NCI-H2029 (cell line): Measurements from ENCODE around the gene RPS8.
"Not testable (repeated sequence)": the region's sequence is repeated elsewhere in the genome, so short reads cannot be mapped to it uniquely, and the experiment has no call there.

Experiments used
- DNase-seq: peaks from one replicate; lab custom pipeline; 2025; lab: John Stamatoyannopoulos, UW

The RPS8 gene

DNA sequence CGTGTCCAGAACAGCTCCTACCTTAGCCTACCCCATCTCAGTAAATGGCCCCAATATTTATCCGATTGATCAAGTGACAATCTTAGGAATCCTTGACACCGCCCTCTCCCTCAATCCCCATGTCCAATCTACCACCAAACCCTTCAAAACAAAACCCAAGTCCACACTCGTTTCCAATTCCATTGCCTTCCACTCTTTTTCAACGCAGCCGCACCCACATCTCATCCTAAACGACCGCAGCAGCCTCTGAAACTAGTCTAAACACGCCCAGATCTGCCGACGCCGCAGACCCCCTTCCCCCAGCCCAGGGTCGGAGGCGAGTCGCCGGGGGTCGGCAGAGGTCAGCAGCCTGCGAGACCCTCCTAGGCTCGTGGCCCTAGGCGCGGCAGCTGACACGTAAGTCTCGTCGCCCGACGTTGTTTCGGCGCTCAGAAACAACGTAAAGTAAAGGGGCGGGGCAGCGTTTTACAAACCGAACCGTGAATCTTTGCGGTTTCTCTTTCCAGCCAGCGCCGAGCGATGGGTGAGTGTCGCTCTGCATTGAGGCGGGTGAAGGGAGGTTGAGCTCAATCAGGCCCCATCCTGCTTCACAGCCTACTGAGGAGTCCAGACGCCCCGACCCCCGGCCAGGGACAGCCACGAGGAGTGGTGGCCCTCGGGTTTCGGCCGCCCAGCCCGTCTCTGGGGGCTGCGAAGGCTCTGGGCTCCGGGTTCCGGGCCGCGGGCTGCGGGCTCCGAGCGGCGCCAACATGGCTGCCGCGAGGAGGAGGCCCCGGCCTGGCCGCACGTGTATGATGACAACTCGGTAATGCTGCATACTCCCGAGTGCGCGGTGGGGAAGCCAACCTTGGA, at the start of gene RPS8:
RPS8 (plus strand) TSS at position 463 of the 852 bp plus-strand sequence; CDS start at position 520, 57 bp downstream.
- DNase-seq, result peak; percentile 99

DNA sequence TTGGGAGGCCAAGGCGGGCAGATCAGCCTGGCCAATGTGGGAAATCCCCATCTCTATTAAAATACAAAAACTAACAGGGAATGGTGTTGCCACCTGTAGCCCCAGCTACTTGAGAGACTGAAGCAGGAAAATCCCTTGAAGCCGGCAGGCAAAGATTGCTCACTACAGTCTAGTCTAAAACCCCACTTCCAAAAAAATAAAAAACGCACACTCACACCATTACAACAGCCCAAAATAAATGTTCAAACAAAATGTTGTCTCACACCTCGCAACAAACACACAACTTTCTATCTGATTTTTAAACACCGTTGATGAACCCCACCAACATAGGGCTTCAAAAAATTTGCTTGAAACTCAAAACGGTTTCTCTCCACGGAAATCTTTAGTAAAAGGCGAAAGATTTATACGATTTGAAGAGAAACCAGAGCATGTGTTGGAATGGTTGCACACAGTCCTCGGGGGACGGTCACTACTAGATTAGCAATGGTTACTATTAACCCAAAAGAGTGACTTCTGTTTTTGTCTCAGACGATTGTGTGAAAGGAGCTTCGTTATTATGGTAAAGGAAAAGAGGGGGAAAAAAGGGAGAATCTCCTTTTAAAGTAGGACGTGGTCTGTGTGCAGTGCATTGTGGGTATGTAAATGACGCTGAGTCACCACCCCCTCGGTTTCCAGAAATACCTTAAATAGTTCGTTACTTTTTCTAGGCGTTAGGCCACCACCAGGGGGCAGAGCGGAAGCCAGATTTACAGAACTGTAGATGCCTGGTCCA, 44.4 kb upstream of the RPS8 start, which contains the start of gene RNU5D-1:
RNU5D-1 (minus strand) TSS at position 430 of the 772 bp plus-strand sequence.
- peak; percentile 98 for DNase-seq

DNA sequence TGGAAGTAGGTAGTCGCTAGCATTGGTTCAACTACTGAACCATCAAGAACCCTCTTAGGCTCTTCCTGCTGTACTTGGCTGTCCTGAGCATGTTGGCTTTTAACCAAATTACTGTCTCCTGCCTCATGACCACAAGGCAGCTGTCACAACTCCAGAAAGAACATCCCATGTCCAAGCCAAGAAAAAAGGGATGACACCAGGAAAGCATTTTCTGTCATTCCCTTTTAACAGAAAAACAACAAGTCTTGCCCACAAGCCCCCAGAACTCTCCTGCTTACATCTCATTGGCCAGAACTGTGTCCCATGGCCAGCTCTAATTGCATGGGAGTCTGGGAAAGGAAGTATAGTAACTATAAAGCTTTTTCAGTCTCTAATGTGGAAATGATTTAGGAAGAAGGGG, 42.0 kb upstream of the RPS8 start:
- DNase-seq, result peak; percentile 88

DNA sequence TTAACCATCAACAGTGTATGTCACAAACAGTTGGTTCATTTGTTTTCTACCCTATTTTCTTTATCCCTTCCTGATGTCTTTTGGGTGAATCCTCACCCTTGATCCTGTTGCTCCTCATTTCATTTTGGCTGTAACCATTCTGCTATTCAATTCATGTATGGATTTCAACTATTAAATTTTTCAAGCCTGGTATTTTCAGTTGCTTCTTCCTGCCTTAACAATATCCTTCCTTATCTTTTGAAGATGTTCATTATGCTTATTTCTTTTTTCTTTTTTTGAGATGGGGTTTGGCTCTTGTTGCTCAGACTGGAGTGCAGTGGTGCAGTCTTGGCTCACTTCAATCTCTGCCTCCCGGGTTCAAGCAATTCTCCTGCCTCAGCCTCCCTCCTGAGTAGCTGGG, 41.6 kb upstream of the RPS8 start:
- DNase-seq, result no peak

DNA sequence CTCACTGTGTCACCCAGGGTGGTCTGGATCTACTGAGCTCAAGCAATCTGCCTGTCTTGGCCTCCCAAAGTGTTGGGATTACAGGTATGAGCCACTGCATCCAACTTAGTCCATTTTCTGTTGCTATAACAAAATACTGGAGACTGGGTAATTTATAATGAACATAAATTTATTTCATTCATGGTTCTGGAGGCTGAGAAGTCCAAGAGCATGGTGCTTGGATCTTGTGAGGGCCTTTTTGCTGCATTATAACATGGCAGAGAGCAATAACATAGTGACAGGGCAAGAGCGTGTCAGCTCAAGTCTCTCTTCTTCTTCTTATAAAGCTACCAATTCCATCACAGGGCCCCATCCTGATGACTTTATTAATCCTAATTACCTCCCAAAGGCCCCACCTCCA, 39.3 kb upstream of the RPS8 start:
- DNase-seq, result no peak

DNA sequence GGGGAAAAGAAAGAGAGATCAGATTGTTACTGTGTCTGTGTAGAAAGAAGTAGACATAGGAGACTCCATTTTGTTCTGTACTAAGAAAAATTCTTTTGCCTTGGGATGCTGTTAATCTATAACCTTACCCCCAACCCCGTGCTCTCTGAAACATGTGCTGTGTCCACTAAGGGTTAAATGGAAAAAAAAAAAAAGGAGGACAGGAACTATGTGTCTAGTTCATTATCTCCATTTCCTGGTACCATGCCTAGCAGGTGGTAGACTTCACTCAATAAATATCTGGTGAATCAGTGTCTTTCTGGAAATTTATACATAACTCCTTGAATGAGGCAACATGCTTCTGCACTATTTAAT, 36.4 kb upstream of the RPS8 start:
- DNase-seq, result peak; percentile 77

DNA sequence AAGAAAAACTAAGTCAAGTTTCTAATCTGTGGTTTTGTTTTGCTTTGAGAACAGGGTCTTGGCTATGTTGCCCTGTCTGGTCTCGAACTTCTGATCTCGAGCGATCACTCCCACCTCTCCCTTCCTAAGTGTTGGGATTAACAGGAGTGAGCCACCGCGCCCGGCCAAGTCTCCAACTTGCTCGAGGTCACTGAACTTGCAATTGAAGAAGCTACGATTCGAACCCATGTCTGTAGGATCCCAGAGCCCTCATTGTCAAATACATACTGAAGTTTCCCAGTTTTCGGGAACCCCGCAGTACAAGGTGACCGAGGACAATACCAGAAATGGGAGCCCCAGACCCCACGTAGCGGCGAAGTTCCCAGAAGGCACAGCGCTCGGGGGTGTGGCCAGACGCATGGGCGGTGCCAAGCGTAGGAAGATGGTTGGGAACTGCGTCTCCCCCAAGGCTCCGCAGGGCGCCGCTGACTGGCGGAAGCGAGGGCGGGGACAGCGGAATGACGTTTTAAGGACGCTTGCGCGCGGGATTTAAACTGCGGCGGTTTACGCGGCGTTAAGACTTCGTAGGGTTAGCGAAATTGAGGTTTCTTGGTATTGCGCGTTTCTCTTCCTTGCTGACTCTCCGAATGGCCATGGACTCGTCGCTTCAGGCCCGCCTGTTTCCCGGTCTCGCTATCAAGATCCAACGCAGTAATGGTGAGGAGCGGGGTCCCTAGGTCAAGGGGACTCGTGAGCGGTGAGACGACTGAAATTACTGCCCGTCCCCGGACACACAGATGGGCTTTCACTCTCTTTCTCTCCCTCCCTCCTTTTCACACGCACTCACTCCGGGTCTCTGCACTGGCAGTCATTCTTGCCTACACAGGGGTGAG, 35.8 kb upstream of the RPS8 start, which contains the start of gene KIF2C:
KIF2C (plus strand) TSS at position 531 of the 872 bp plus-strand sequence; CDS start at position 627, 96 bp downstream.
- peak; percentile 99 for DNase-seq

DNA sequence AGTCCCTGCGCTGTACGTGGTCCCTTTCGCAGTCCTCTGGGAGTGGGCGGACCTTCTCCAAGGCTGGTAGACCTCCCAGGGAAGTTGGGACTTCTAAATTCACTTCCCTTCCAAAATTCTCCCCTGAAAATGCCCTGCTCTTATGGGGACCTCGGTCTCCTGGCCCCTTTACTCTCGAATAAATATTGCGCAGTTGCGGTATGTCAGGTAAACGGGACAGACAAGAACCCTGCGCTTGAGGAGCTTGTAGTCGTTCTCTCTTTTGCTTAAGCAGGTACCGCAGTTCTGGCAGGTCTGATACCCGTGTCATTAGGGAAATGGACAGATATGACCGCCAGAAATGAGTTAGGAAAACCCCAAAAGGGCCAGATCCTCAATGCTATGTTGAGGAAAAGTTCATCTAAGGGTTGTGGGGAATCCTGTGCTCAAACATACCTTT, 35.1 kb upstream of the RPS8 start:
- no peak for DNase-seq

DNA sequence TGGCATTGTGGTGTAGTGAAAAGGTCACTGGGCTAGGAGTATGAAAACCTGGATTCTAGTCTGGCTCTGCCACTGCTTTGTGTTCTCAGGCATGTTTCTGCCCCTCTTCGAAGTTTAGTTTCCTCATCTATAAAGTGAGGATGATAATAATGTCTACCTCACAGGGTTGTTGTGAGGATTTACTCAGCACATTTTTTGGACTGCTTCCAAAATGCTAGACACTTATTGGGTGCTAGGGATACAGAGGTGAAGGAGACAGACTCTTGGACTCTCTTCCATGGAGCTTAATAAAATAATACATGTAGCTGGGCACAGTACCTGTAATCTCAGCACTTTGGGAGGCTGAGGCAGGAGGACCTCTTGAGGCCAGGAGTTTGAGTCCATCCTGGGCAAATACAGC, 32.1 kb upstream of the RPS8 start:
- DNase-seq, result no peak

DNA sequence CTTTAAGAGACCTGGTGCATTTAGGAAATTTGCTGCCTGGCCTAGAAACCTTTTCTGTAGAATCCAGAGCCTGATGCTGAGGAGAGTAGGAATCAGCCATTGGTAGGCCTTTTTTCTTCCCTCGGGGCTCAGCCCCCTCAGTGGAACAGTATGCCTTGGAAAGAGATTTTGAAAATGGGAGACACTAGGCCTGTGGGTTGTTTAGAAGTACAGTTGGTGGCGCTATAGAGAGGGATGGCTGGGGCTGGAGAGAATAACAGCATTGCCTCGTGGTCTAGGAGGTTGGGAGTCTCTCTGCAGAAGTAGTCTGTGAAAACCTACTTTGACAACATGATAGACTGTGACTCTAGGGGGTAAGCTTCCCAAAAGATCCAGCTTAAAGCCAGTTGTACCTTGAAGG, 27.5 kb upstream of the RPS8 start:
- no peak for DNase-seq

DNA sequence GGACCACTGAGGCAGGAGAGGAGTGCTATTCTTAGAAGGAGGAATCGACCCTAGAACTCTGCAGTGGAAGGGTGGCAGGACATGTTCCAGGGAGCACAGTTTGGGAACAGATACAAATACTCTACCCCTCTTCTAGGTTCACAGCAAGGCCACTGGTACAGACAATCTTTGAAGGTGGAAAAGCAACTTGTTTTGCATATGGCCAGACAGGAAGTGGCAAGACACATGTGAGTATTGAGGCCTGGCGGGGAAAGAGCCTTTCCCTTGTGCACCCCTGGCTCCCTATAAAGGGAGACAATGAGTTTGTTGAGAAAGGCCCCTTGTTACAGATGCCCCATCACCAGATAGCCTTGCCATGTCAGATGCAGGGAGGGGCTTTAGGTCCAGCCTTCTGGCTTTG, 17.9 kb upstream of the RPS8 start:
- DNase-seq, result no peak

DNA sequence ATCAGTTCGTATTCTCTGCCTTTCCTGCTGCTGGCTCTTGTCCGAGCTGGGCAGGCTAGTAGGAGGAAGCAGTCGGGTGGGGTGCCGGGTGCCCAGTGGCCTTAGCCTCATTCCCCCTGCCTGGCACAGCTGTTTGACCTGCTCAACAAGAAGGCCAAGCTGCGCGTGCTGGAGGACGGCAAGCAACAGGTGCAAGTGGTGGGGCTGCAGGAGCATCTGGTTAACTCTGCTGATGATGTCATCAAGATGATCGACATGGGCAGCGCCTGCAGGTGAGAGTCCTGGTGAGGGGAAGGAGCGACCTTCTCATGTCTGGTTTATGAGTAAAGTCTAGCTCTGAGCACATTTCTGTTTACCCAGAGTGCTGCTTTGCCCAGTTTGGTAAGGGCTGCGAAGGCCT, 16.3 kb upstream of the RPS8 start:
- no peak for DNase-seq

DNA sequence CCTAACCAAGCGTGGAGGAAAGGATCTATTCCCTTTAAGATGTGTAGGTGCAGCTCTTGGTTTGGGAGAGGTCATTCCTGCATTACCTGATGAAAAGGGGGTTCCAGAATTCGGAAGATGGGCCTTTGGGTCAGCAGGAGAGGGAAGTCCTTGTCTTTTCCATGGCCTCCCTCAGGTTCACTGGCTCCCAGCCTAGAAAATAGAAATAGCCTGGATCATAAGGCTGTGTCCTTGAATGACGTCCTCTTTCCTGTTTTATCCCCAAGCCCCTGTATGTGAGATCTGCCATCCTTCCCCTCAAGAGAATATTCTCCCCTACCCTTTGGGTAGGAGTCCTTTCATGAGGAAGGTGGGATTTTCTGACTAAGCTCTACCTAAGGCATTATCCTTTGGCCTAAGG, 14.5 kb upstream of the RPS8 start:
- DNase-seq, result no peak

DNA sequence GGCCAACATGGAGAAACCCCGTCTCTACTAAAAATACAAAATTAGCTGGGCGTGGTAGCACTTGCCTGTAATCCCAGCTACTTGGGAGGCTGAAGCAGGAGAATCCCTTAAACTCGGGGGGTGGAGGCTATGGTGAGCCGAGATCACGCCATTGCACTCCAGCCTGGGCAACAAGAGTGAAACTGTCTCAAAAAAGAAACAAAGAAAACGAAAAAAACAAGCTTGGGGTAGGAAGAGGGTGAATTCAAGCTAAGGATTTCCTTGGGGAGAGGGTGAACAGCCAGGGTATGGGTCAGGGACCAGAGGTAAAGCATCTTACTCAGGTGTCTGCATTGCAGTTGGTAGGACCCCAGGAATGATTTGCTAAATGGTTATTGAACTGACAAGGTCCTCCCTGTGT, 8.9 kb upstream of the RPS8 start:
- DNase-seq, result not testable (repeated sequence)

DNA sequence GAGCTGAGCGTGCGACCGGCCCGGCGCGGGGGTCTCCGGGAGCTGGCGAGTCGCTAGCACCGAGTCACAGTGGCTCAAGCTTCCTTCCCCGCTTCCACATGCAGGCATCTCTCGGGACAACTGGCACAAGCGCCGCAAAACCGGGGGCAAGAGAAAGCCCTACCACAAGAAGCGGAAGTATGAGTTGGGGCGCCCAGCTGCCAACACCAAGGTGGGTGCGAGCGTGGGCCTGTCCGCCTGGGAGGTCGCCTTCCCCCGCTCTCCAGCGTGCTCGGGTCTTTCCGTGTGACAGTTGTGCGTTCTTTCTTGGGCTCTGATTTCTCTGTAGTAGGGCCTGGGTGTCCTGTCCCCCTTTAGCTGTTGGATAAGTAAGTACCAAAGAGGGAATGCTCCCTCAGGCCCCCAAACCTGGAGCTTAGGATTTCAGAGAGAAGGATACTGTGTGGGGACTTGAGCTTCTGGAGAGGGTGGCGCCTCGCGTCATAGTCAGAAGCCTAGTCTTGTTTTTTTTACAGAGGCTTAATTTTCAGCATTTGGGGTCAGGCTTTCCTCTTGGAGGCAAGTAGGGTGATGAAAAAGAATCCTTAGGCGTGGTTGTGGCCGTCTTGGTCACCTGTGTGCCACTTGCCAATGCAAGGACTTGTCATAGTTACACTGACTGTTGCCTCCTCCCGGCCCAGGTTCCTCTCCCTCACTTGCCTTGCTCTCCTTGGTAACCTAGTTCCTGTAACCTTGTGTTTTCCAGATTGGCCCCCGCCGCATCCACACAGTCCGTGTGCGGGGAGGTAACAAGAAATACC, 790 bp downstream of the RPS8 start:
- no peak for DNase-seq

DNA sequence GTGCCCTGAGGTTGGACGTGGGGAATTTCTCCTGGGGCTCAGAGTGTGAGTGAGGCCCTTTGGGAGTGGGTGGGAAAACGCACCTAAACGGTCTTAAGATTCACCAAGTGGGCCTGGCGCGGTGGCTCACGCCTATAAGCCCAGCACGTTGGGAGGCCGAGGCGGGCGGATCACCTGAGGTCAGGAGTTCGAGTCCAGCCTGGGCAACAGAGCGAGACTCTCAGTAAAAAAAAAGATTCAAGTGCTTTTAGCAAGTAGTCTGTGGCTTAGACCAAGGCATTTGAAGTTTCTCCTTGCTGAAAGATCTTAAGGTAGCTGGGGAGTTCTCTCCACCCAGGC, 1.4 kb downstream of the RPS8 start:
- no peak for DNase-seq

DNA sequence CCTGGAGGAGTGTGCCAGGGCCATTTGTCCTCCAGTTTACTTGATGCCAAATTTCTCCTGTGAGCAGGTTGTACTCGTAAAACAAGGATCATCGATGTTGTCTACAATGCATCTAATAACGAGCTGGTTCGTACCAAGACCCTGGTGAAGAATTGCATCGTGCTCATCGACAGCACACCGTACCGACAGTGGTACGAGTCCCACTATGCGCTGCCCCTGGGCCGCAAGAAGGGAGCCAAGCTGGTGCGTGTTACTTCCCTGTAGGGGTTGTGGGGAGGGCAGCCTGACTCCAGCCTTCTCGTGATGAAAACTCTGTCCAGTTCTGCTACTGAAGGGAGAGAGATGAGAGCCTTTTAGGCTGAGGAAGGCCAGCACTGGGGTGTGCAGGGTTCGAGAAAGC, 2.2 kb downstream of the RPS8 start:
- DNase-seq, result no peak

DNA sequence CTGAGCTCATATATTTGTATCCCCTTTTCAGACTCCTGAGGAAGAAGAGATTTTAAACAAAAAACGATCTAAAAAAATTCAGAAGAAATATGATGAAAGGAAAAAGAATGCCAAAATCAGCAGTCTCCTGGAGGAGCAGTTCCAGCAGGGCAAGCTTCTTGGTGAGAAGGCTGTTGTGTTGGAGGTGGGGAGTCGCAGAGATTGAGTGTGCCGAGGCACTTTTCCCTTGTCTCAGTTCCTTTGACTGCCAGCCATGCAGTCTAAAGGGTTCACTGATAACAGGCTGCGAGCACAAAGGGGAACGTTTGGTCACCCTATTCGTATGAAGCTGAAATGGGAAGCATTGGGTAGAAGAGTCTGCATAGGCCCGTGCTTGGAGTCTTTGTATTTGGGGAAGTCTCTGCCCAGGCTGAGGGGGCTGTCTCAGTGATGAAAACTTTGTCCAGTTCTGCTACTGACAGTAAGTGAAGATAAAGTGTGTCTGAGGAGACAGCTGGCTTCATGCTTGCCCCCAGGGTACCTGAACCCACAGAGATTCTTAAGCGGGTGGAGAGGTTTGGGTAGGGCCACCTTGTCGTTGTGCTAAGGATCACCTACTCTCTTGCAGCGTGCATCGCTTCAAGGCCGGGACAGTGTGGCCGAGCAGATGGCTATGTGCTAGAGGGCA, 2.8 kb downstream of the RPS8 start:
- no peak for DNase-seq

DNA sequence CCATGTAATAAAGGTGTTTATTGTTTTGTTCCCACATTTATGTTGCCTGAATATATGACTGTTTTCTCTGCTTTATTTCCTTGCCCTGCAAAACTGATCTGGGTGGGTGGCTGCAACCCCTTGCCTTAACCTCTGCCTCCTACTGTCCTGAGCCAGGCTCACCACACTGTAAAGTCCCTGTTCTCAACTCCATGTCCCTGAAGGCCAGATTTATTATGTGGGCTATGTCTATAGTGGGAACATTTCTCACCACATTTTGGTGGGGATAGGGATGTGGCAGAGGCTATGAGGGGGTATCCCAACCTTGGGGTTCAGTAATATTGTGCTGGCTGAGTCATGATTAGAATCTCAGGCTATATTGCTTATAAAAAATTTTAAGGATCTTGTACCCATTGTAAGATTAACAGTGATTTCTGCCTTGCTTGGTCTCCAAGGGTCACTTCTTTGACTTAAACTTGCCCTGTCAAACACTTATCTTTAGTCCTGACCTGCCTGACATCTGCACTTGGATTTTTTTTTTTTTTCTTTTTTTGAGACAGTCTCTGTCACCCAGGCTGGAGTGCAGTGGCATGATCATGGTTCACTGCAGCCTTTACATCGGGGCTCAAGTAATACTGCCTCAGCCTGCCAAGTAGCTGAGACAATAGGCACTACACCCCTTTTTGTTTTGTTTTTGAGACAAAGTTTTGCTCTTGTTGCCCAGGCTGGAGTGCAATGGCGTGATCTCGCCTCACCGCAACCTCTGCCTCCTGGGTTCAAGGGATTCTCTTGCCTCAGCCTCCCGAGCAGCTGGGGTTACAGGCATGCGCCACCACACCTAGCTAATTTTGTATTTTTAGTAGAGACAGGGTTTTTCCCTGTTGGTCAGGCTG, 3.6 kb downstream of the RPS8 start:
- DNase-seq, result no peak

DNA sequence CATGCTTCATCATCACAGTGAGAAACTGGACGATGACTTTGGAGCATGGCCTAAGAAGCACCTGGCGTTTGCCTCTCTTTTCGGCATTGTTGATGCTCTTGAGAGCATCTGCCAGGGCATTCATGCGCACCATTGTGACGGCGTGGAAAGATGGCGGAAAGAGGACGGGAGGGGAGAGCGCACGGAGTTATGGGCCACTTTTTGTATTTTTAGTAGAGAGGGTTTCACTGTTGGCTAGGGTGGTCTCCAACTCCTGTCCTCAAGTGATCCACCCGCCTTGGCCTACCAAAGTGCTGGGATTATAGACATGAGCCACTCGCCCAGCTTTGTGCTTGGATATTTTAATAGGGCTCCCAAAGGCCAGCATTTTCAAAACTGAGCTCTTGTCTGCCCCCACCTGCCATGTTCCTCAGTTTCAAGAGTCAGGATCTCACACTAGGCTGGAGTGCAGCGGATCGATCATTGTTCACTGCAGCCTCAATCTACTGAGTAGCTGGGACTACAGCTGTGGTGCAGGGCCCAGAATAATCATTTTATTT, 5.3 kb downstream of the RPS8 start:
- DNase-seq, result no peak
